Measurements from ENCODE around the gene PPP1R9A.

DNA sequence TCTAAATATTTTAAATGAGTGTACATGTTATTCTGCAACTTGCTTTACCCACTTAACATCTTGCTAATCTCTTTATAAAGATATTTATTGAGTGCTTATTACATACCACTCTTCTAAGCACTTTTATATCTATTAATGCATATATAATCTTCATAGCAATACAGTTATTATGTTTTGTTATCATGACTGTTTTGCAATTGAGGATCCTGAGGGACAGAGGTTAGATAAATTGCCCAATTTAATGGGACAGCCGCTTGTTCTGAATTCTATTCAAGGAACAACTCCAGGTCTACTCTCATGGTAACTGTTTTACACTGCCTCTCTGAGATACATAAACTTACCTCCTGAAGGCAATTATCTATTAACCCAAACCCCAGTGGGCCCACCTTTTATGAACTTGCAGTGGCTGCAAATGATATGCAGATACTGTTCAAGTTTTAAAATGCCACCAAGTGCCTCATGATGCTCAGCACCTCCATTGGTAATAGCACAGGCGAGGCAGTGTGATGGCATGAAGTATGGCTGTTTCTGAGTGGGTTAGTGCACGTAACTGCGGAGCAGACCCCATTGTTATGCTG lies 356.5 kb downstream of the PPP1R9A start:
- TF ChIP-seq, protein P1, sequence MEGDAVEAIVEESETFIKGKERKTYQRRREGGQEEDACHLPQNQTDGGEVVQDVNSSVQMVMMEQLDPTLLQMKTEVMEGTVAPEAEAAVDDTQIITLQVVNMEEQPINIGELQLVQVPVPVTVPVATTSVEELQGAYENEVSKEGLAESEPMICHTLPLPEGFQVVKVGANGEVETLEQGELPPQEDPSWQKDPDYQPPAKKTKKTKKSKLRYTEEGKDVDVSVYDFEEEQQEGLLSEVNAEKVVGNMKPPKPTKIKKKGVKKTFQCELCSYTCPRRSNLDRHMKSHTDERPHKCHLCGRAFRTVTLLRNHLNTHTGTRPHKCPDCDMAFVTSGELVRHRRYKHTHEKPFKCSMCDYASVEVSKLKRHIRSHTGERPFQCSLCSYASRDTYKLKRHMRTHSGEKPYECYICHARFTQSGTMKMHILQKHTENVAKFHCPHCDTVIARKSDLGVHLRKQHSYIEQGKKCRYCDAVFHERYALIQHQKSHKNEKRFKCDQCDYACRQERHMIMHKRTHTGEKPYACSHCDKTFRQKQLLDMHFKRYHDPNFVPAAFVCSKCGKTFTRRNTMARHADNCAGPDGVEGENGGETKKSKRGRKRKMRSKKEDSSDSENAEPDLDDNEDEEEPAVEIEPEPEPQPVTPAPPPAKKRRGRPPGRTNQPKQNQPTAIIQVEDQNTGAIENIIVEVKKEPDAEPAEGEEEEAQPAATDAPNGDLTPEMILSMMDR (IDR thresholded peaks at IDR 0.05; ENCODE audit: insufficient read depth, low read length, poor library complexity, severe bottlenecking), result no peak
- no peak for TF ChIP-seq EZH2phosphoT487 (conservative IDR thresholded peaks at IDR 0.05; ENCODE audit: low read length)

Measured in SU-DHL-6 (cell line).